ENCODE measurements around the gene DMRTC2. TPM values are rescaled to one million over a fixed set of nuclear protein-coding genes. Genes with fewer than 3 reads are reported as not detected.

The DMRTC2 gene
- total RNA-seq, 1 experiment from 2014 or later = not detected

GRCh38 chr19:41853344-41853743 is 8.5 kb downstream of the DMRTC2 start:
- TF ChIP-seq CTCF (conservative IDR thresholded peaks at IDR 0.05) (no peak), EZH2 (IDR thresholded peaks at IDR 0.05; ENCODE audit: low read depth) (no peak)
- no peaks in the 10 kb centered on the region for H3K9me2 ChIP-seq (ENCODE audit: insufficient read depth)
- intact Hi-C loops (cut with micrococcal nuclease; ENCODE audit: unreplicated experiment) = loop anchor here (10.0 kb wide), 1 partner anchor 1709 kb away; no protein-coding TSS in a partner anchor
- H3K9me3 ChIP-seq (ENCODE audit: insufficient read depth, low read depth) = no peaks in the 10 kb centered on the region
- H3K4me3 ChIP-seq = no peak overlapping the region
- CTCF ChIA-PET = interaction anchor here (0.6 kb wide), 1 partner anchor 100 kb away, joined by 5 read pairs; no protein-coding TSS in a partner anchor
- no peaks in the 10 kb centered on the region for H3K79me2 ChIP-seq (ENCODE audit: low read depth)
- peaks cover 61% of the 10 kb centered on the region for H3K27me3 ChIP-seq (ENCODE audit: insufficient read depth, low read depth)
- no peak overlapping the region for H2AFZ ChIP-seq
- no peak overlapping the region for H3K4me2 ChIP-seq
- DNase-seq = no peak
- H4K20me1 ChIP-seq (ENCODE audit: insufficient read depth) = no peaks in the 10 kb centered on the region
- H3K4me1 ChIP-seq (replicated peaks; ENCODE audit: insufficient read depth) = no peaks in the 10 kb centered on the region
- H3K27ac ChIP-seq = no peak overlapping the region
- BruUV-seq (replicated peaks) = no TSS peak
- H3F3A ChIP-seq (ENCODE audit: insufficient read depth, low read depth) = no peaks in the 10 kb centered on the region; the same call in 1 of the 2 replicates
- H3K36me3 ChIP-seq (ENCODE audit: low read depth) = no peaks in the 10 kb centered on the region
- POLR2A ChIA-PET (ENCODE audit: unreplicated experiment) = no interaction called here

- intact Hi-C loops (cut with micrococcal nuclease; ENCODE audit: unreplicated experiment) = loop anchor here (10.0 kb wide), 1 partner anchor 1709 kb away; no protein-coding TSS in a partner anchor
- peaks cover 3% of the 10 kb centered on the region; the same call in 1 of the 2 replicates for H3K4me1 ChIP-seq (replicated peaks; ENCODE audit: insufficient read depth)
- H3K4me2 ChIP-seq = no peak overlapping the region
- peaks cover 59% of the 10 kb centered on the region for H3K27me3 ChIP-seq (ENCODE audit: insufficient read depth, low read depth)
- H2AFZ ChIP-seq = no peak overlapping the region
- no peaks in the 10 kb centered on the region; the same call in 1 of the 2 replicates for H3F3A ChIP-seq (ENCODE audit: insufficient read depth, low read depth)
- no peaks in the 10 kb centered on the region for H3K9me3 ChIP-seq (ENCODE audit: insufficient read depth, low read depth)
- no peak for DNase-seq
- no peak overlapping the region for H3K27ac ChIP-seq
- H3K79me2 ChIP-seq (ENCODE audit: low read depth) = no peaks in the 10 kb centered on the region
- no peaks in the 10 kb centered on the region for H4K20me1 ChIP-seq (ENCODE audit: insufficient read depth)
- H3K4me3 ChIP-seq = no peak overlapping the region
- no peak for TF ChIP-seq CTCF (conservative IDR thresholded peaks at IDR 0.05)
- ChIA-PET CTCF (interaction anchor here (0.6 kb wide), 1 partner anchor 101 kb away, joined by 5 read pairs; no protein-coding TSS in a partner anchor), POLR2A (ENCODE audit: unreplicated experiment) (no interaction called here)
- BruUV-seq (replicated peaks) = no TSS peak
- no peaks in the 10 kb centered on the region for H3K9me2 ChIP-seq (ENCODE audit: insufficient read depth)
- H3K36me3 ChIP-seq (ENCODE audit: low read depth) = no peaks in the 10 kb centered on the region
These were observed 8.9 kb downstream of the DMRTC2 start for GRCh38 chr19:41853768-41854167.

- H3F3A ChIP-seq (ENCODE audit: insufficient read depth, low read depth) = peaks cover 37% of the 10 kb centered on the region
- H3K79me2 ChIP-seq (ENCODE audit: low read depth) = peaks cover 41% of the 10 kb centered on the region
- ChIA-PET POLR2A (ENCODE audit: unreplicated experiment) (interaction anchor here (0.5 to 0.7 kb wide), 4 partner anchors 14 to 536 kb away, joined by 3 read pairs; no protein-coding TSS in a partner anchor), CTCF (no interaction called here)
- peak overlapping the region; percentile 31; the same call in 1 of the 2 replicates for H3K27ac ChIP-seq
- H2AFZ ChIP-seq = peak overlapping the region; percentile 71
- H3K4me2 ChIP-seq = peak overlapping the region; percentile 96
- peak overlapping the region; percentile 98 for H3K4me3 ChIP-seq
- no peak for TF ChIP-seq CTCF (conservative IDR thresholded peaks at IDR 0.05)
- no peak for TF ChIP-seq EZH2 (IDR thresholded peaks at IDR 0.05; ENCODE audit: low read depth)
- peaks cover 34% of the 10 kb centered on the region for H4K20me1 ChIP-seq (ENCODE audit: insufficient read depth)
- H3K27me3 ChIP-seq (ENCODE audit: insufficient read depth, low read depth) = peaks cover 13% of the 10 kb centered on the region
- DNase-seq = no peak
- intact Hi-C loops (cut with micrococcal nuclease; ENCODE audit: unreplicated experiment) = loop anchor here (1.0 to 10.0 kb wide), 2 partner anchors 25 to 1714 kb away; no protein-coding TSS in a partner anchor
- H3K9me2 ChIP-seq (ENCODE audit: insufficient read depth) = no peaks in the 10 kb centered on the region
- peaks cover 34% of the 10 kb centered on the region for H3K36me3 ChIP-seq (ENCODE audit: low read depth)
- no TSS peak for BruUV-seq (replicated peaks)
- H3K9me3 ChIP-seq (ENCODE audit: insufficient read depth, low read depth) = no peaks in the 10 kb centered on the region
- peaks cover 35% of the 10 kb centered on the region for H3K4me1 ChIP-seq (replicated peaks; ENCODE audit: insufficient read depth)
These were observed 14.4 kb downstream of the DMRTC2 start for GRCh38 chr19:41859213-41859617.

Measured in PC-9 (cell line).